Fibroblast of skin of right biceps (primary cell): ENCODE results near the gene UBE2S.
A peak's percentile ranks its signal among the peaks of the same experiment; 100 is the strongest.

Experiments used
- DNase-seq: peaks from one replicate; pipeline ENCODE4 v3.0.0-alpha.2; 2013

UBE2S gene

GRCh38 chr19:55358943-55359908 is 48.4 kb downstream of the UBE2S start:
- DNase-seq = no peak

DNA sequence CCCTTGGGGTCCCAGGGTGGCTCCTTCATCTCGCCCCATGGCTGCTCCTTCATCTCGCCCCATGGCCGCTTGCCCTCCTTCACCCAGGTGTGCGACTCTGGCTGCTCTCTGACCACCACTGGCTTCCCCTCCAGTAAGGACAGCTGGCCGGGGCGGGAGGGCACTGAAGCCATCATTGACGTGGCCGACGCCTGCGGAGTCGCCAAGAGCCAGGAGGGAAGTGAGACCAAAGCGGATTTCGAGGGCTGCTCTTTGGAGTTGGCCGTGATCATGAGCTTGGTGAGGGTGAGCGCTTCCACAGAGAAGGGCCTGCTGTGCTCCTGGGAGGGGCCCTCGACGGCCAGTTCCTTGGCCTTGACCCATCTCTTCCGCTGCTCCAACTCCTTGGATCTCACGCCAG is 49.1 kb downstream of the UBE2S start:
- no peak for DNase-seq

- DNase-seq = no peak
Observed at GRCh38 chr19:55355213-55355821, 52.3 kb downstream of the UBE2S start.

- no peak for DNase-seq
Observed at GRCh38 chr19:55354698-55355212, 52.8 kb downstream of the UBE2S start, which contains the start of gene COX6B2. Gene COX6B2 (minus strand): TSS chr19:55354719. CDS start chr19:55354521, 198 bp downstream.

- peak; percentile 58 for DNase-seq
Observed at GRCh38 chr19:55353803-55354697, 53.5 kb downstream of the UBE2S start.

- DNase-seq = no peak
Observed at GRCh38 chr19:55353356-55353802, 54.2 kb downstream of the UBE2S start.

DNA sequence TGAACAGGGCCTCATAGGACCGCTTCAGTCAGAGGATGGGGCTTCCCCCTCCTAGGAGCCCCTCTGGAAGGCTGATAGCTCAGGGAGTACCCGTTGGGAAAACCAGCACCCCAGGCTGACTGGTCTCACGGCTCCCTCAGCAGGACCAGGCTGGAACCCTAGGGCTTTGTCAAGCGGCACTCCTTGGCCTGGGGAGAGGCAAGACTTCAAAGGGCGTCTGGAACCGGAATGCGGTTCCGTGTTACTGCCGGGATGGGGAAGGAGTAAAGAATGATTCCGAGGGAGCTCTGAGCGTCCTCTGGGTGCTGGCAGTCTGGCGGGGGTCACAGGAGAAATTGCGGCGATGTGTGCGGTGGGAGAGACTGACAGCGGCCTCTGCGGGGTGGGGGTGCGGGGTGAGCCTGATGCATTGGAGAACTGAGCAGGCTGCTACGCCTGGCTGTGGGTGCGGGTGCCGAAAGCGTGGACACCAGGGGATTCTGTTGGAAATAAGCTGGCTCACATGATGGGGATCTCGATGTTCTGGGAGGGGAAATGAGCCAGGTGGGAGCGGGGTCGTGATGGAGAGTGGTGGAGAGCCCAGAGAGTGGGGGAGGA is 54.9 kb downstream of the UBE2S start:
- DNase-seq = no peak

DNA sequence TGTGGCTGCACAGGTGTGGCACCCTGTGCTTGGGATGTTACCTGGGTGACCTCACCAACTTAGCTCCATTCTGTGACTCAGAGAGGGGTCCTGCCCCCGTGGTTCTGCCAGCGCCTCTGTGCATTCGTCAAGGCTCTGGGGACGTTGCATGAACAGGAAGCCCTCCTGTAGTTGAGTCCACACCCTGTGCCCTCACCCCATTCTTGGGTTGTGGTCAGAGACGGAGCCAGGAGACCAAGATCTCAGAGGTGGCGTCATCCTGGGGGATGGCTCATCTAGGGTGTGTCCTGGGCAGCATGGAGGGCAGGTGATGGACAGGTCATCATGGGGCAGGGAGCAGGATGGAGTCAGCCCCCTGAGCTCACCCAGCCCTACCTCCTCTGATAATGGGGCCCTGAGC is 55.5 kb downstream of the UBE2S start:
- no peak for DNase-seq

DNA sequence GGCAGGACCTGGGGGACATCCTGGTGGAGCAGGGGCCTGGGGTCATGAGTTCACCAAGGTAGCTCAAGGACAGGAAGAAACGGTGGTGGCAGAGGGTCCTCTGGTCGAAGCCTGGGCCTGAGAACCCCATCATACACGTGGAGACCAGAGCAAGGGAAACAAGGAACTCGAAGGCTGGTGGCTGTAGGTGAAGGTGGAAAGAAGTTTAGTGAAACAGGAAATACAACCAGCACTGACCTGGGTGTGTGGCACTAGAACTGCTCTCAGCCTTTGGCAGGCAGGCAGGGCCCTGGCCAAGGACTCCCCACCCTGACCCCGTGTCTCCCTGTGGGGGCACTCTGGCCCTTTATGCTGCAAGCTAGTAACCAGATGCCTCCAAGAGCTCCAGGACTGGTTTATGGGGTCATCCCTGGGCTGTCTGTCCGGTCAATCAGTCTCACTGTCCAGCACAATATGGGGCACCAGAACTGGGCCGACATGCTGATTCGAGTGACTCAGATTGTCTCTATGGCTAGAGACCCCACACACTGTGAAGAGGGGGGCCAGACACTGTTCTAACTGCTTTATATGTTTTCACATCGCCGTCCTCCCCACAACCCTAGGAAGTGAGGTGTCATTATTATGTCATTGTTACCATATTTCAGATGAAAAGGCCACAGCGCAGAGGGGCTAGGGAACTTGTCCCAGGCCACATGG is 56.8 kb downstream of the UBE2S start:
- DNase-seq = no peak
